GM21515 (cell line): ENCODE data around the gene ZNF423.

ENCODE experiments used
- ATAC-seq: cut with Tn5 transposase; IDR thresholded peaks from one replicate; pipeline ENCODE4 v1.9.1; 2021; ENCODE audit not compliant: unreplicated experiment

Gene ZNF423

DNA sequence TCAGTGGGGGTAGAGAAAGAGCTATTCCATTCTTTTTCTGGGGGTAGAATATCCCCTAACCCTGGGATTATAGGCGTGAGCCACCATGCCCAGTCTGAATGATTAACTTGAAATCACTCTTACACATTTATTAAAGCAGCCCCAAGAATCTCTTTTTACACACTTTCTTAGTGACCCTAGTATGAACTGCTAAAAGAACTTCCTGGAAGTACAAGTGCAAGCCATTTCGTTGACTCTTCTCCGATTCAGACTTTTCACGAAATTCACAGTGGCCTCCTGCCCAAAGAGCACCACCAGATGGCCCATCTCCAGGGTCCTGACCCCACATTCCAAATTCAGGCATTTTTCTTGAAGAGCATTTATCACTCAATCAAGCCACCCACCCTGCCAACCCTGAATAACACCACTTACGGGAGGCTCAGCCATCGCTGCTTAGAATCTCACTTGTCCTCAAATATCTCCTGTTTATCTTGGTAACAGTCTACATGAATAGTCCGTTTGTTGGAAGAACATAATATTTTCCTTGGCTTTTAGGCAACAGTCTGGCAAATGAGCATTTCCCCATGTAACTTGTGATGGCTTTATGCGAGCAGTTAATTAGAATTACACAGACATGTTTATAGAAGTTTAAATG is 28.0 kb downstream of the ZNF423 start:
- no peak for ATAC-seq

DNA sequence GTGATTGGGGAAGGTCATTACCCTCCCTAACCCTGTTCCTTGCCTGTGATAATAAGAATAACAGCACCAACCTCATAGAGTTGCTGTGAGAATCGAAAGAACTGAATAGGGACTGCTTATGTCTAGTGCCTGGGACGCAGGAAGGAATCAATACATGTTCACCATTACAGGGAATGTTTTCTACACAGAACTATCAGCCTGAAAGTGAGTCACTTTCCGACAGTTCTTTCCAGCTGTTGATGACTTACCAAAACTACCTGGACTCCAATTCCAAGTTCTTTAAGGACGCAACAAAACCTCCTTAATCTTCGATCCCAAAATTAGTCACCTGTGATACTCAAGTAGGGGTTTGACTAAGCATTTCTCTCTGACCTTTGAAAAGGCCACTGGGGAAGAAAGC is 29.4 kb downstream of the ZNF423 start:
- ATAC-seq = no peak

DNA sequence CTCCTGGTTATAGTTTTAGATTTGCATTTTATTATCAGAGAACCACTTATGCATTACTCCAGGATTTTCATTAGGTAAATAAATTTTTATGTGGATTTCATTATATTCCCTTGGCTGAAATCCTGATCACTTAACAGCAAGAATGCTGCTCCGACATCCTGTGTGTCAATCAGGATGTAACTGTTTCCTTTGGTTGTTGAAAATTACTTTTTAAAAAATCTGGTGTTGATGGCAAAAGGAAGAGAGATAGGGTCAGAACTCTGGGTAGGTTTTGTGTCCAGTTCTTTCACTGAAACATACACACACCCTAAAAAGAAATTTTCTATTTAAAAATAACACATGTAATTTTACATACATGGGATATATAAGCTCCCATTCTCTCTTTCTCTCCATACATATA is 30.9 kb downstream of the ZNF423 start:
- no peak for ATAC-seq

DNA sequence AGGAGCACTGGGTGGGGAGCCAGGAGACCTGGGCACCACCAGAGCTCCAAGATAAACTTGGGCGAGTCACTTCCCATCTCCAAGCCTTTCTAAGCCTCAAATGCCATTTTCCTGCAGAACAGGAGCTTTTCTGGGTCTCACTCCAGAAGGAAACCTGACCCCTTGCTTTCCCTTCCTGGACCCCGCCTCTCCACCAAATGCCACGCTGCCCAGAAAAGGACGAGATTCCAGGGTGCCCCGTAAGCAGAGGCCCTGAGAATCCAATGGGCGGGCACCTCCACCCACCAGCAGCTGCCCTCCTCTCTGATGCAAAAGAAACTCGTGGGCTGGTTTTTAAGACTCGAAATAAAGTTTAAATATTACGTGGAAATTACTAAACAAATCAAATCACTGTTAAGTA is 31.3 kb downstream of the ZNF423 start:
- no peak for ATAC-seq

DNA sequence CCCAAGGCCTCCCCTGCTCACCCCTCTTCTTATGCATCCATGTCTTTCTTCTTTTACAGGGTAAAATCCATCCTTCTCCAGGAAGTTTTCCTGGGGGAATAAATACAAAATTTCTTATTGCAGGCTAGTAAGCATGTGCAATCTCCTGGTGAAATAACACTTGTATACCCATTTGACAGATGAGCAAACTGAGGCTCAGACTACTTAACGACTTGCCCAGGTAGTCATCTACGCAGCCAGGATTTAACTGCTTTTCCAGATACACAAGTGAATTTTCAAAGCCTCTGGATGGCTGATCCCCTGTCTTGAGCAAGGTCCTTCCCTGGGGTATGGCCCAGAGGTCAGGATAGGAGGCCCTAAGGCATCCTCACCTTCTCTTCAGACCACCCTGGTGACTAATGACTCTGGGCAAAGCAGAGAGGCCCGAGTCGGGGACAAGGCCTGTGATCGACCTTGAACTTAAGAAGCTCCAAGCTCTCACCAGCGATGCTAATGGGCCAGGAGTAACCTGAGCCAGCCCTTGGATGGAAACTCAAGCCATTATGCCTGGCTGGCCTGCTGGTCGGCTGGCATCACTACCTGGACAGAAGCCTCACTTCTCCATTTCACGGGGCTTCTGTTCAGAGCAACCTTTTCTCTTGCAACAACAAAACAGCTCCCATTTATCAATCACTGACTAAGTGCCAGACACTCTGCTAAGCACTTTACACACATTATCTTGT is 33.1 kb downstream of the ZNF423 start:
- no peak for ATAC-seq

DNA sequence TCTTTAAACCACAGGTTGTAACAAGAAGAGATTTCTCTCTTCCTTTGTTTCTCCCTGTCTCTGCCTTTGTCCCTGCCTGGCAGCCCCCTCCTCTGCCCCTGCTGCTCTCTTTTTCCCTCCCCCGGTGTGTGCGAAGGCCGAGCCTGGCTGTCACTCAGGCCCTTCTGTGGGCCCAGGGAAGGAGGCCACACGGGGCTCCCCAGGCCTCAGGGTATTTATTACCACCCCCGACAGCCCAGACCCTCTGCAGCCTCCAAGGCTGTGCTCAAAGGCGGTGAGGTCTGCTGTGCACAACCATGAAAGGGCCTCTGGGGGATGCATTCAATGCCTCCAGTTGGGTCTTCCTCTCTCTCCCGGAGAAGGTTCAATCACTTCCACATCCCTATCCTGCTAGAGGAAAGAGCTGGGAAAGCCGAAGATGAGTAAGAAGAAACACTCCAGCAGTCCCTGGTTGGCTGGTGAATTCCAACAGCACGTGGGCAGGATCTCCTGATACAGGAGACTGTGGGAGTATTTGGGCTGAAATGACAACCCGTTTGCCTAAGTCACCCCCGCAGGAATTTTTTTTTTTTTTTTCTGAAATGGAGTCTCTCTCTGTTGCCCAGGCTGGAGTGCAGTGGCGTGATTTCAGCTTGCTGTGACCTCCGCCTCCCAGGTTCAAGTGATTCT is 34.2 kb downstream of the ZNF423 start:
- ATAC-seq = no peak

DNA sequence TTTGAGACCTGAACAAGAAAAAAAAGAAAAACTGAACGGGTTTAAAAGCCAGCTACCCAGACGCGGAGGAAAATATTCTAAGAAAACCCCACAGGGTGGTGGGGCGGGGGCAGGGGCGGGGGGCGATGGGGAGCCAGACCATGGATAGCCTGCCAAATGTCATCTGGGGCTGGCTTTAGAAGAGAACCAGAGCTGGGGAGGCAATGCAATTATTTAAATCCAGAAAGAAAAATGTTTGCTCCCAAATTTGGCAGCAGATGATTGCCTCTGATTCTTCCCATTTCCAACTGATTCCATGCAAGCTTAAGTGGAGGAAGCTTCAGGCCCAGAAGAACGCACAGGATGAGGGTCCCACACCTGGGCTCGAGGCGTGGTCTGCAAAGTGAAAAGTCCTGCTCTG is 34.8 kb downstream of the ZNF423 start:
- no peak for ATAC-seq

DNA sequence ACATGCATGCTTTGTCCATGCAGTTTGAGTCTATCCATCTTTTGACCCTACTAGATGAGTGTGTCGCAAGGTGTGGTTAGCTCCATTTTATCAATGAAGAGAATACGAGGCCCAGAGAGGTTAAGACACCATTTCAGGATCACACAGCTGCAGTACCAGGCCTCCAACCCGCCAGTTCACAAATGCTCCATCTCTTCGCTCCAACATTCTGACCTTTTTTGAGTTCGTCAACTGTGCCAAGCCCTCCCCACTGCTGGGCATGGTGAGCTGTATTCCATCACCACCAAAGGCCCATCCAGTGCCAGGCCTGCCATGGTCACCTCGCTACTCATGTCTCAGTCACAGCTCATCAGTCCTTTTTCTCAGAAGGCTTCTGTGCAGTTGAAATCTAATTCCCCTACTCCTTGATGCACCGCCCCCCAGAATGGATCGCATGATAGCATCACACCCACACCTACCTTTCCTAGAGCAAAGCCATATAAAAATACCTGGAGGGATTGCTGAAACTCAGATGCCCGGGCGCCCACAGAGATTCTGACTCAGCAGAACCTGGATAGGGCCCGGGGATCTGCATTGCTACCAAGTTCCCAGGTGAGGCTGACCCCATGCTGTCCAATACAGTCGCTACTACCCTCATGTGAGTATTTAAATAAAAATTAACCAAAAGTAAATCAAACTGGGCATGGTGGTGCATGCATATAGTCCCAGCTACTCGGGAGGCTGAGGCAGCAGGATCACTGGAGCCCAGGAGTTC is 38.0 kb downstream of the ZNF423 start:
- ATAC-seq = no peak

DNA sequence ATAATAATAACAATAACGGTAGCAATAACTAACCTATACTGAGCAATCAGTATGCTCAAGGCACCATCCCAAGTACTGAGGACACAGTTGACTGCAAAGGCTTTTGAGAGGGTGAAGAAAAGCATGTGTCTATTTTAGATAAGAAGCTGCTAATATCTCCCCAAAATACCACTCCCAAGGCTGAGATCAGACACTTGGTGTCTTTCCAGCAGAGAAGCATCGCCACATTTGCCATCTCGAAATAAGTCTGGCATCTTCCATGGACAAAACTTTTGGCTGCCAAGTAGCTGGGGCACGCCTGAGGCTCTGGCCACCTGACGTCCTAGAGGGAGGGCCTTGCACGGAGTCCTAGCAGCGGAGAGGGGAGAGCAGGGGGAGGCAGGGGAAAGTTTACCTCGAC is 39.0 kb downstream of the ZNF423 start:
- ATAC-seq = no peak

DNA sequence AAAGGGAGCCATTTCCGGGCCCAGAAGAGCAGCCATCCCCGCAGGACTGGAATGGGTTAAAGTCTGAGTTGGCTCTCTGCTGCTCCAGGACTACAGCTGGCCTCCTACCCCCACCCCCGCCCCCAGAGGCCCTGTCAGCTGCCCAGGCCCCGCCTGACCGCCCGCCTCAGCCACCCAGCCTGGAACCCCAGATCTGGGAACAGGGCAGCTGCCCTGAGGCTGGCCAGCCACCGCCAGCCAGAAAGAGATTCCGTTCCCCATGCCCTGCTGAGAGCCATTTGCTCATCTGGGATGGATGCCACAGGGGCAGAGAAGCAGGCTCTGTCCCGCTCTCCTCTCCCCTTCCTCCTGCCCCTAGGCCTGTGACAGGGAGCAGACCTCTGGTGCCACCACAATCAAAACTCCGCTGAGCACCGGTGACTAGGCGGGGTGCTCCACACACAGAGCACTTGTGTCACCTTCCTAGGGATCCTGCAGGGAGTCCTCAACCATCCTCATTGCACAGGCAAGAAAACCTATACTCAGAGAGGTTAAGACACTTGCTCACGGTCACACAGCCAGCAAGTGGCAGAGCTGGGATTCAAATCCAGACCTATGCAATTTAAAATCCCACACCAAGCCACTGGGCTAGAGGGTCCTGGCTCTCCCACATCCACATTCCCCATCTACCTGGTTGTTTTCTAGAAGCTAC is 44.1 kb downstream of the ZNF423 start:
- no peak for ATAC-seq

DNA sequence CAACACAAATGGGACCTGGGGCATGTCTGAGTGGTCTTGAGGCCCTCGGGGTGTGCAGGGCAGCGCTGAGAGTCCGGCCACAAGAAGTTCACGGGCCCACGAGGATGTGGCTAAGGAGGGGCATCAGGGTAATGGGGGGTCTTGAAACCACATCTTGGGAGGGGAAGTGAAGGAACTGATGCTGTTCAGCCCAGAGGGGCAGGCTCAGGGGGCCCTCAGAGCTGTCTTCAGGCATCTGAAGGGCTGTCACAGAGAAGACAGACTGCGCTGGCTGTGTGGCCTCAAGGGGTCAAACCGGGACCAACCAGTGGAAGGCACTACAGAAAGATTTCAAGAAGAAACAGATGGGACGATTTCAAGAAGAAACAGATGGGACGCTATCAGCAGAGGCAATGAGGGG is 45.1 kb downstream of the ZNF423 start:
- no peak for ATAC-seq

DNA sequence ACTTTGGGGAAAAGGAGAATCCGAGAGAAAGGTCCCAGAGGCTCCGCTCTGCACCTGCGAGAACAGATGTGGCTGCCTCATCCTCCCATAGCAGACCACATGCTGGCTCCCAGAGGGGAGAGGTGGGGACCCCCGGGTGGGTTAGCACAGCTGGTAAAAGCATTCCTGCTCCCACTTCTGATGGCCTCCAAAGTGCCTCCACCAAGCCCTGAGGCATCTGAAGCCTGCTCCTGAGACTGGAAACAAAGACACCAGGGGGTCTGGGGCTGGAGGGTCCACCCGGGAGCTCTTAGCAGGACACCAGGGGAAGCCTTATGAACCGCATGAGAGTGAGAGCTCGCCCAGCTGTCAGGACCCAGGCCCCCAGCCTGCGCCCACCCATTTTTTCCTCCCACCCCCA is 46.4 kb downstream of the ZNF423 start:
- ATAC-seq = no peak

DNA sequence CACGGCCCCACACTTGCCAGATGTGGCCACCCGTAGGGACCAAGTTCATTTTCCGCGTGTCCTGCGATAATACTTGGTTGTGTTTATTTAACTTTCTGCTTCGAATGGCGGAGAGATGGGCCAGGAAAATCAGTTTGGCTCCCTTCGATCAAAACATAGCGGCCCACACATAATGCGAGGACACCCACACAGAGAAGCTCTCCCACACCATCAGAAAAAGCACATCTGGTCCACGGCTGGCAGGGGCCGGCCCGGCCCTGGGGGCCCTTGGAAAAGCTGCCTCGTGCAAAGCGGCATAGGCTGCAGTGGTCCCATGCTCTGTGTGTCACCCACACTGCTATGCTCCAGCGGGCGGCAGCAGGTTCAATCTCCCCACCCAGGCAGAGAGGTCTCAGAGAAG is 46.9 kb downstream of the ZNF423 start:
- no peak for ATAC-seq

DNA sequence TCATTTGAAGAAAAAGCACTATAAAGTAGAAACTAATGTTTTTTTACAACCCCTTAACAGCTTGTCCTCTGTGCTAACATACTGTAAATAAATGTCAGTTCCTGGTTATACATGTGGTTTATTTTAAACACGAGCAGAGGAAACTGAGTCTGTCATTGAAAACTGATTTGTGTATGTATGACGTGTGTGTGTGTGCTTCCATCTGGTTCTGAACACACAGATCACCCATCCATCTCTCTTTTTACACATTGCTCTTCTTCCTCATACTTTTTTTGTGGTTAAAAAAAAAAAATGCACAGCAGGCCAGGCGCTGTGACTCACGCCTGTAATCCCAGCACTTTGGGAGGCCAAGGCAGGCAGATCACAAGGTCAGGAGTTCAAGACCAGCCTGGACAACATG is 49.5 kb downstream of the ZNF423 start:
- no peak for ATAC-seq

DNA sequence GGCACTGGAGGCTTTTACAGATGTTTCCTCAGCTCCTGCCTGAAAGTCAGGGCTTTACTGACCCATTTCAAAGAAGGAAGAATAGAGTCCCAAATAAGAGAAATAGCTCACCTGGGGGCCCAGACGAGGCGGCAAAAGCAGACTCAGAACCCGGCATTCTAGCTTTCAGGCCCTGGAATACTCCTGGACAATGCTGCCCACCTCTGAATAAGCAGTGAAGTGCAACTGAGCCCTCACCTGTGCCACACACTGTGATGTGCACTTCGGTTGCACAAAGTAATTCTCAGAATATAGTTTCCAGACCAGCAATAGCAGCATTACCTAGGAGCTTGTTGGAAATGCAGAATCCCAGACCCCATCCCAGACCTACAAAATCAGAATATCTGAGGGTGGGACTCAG is 54.6 kb downstream of the ZNF423 start:
- no peak for ATAC-seq

DNA sequence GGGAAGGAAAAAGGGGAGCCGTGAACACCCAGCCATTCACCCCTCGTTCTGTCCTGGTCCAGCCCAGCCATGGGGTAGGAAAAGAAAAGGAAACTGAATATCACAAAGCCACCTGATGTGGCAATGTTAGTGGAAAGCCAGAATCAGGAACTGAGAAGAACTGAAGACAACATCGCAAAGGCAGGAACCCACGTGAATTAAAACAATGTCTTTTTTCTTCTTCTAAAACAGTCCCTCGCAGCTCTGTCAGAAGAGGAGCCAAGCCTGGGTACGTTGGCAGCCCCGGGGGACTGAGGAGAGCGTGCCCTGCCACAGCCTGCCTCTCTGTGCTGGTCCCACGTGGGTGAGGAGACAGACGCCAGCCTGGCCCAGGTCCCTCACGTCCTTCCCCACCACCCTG is 55.0 kb downstream of the ZNF423 start:
- no peak for ATAC-seq

DNA sequence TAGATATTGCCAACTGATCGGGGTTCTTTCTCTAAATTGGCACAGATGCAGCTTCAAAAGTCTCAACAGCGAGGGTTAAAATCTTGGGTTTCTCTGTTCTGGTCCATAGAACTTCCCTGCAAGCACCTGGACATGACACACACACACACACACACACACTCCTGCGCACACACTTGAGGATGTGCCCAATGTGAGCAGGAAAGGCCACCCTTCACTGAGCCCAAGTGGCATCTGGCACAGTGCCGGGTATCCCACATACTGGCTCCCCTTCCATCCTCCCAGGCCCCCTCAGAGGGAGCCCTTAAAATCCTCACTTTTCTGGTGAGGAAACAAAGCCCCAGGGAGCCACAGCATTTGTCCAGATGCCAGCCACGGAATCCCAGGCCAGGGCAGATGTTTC is 55.5 kb downstream of the ZNF423 start:
- ATAC-seq = no peak

DNA sequence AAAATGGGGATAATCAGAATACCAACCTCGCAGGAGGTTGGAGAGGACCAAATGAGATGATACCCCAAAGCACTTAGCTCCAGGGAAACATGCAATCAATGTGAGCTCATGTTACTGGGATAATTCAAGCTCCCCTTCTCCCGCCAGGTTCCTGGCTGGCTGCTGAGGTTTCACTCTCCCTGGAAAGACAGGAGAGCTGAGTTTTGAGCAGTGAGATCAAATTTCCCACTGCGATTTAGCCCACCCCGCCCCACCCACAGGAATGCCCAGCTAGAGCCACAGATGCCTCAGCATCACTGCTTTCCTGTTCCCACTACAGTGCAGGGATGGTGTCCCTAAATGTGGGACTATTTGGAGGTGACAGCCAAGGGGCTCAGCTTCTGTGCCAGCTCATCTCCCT is 56.7 kb downstream of the ZNF423 start:
- ATAC-seq = no peak

DNA sequence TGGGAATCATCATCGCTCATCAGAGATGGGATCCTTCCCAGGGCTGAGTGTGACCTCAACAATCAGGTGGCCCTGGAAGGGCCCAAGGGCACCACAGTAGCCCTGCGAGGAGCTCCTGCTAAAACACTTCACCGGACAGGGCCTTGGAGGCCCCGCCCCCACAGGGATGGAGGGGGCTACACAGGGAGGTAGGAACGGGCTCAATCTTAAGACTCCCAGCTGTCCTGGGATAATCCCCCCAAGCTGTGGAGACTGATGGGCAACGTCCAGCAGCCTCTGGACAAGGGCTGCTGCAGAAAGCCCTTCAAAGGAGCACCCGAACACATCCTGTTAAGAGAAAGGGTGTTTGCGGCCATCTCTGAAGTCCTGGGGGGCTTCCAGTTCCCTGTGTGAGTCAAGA is 60.4 kb downstream of the ZNF423 start:
- ATAC-seq = no peak

DNA sequence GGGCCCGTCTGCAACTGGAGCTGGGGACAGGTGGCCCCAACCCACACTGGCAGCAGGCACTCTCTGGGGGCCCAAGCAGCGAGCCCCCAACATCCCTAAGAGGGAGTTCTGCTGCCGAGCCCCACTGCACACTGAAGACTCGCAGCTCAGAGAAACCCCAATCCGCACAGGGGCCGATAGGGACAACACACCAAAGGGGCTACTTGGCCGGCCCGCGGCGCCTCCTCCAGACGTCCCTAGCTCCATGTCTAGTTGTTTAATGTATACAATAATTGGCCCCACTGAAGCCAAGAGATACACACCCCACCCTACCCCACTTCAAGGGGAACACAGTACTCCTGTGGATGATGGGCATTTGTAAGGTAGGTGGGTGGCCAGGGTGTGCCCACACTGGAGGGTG is 62.7 kb downstream of the ZNF423 start:
- ATAC-seq = no peak

DNA sequence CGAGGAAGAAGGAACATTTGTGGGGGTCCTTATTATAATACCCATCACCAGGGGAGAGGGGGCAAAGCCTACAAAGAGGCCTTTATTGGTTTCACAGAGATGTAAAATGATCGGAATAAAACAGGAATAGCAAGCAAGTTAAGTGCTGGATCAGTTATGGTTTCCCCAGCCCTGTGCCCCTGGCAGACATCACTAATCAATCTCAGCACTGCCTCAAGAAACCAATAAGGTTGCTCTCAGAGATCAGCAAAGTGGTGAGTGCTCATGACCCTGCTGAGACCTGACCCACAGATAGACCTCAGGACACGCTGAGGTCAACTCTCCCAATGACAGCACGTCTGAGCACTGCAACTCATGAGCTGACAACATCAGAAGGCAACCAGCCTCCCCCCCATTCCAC is 66.3 kb downstream of the ZNF423 start:
- no peak for ATAC-seq
